Activated naive CD8-positive, alpha-beta T cell treated with anti-CD3 and anti-CD28 coated beads, Interleukin-2, amount 10 ng/mL, durations not matched to agents 7 days and 5 days (primary cell): Measurements from ENCODE around the gene AK8. TPM values are rescaled to one million over a fixed set of nuclear protein-coding genes. Genes with fewer than 3 reads are reported as not detected.

Experiments used
- ATAC-seq: fragments of 150-1000 bp; cut with Tn5 transposase; one replicate; pipeline ENCODE4 v1.10.0; 2021; ENCODE audit warnings: low read depth, moderate library complexity
- POLR2A ChIA-PET: fragments of 350-600 bp; sonication (Branson Sonifier 250); formaldehyde crosslinking; loops from one replicate; lab custom pipeline; 2021; ENCODE audit warnings: antibody characterized with exemption; lab: Charles Lee
- DNase-seq: peaks from one replicate; pipeline ENCODE4 v3.0.0; 2021
- H3K27ac Mint-ChIP-seq: one replicate; pipeline ENCODE4 v1.8.0; 2022; ENCODE audit warnings: mild to moderate bottlenecking, mixed read lengths
- H3K27me3 Mint-ChIP-seq: one replicate; pipeline ENCODE4 v1.8.0; 2022; ENCODE audit warnings: mild to moderate bottlenecking, moderate library complexity, mixed read lengths
- H3K36me3 Mint-ChIP-seq: one replicate; pipeline ENCODE4 v1.8.0; 2021; ENCODE audit warnings: mild to moderate bottlenecking, mixed read lengths
- H3K4me1 Mint-ChIP-seq: one replicate; pipeline ENCODE4 v1.8.0; 2021; ENCODE audit warnings: mixed read lengths
- H3K4me3 Mint-ChIP-seq: one replicate; pipeline ENCODE4 v1.8.0; 2022; ENCODE audit warnings: mild to moderate bottlenecking, moderate library complexity, mixed read lengths
- H3K9me3 Mint-ChIP-seq: one replicate; pipeline ENCODE4 v1.8.0; 2021; ENCODE audit warnings: mixed read lengths
- total RNA-seq, 2 experiments: library from RNA; stranded (reverse); gene quantifications; one replicate each; pipeline ENCODE4 v1.2.3, GENCODE V29; 2021

The AK8 gene
- total RNA-seq, 2 experiments from 2014 or later: 0.30 TPM; not detected in 1

DNA sequence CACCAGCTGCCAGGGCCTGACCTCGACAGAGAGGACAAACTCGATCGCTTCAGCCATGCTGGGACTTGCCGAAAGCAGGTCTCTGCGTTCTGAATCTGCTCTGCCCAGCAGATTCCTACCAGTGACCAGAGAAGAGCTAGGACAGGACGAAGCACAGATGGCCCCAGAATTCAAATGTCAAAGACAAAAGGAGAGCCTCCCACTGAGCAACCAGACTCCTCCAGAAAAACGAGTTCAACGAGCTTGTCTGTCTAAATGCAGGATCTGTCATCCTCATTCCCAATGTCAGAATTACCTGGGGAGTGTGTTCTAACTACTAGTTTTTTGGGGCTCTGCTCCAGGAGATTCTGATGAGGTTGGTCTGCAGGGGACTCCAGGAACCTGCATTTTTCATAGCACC lies 13.4 kb downstream of the AK8 start:
- no peak overlapping the region for H3K4me3 Mint-ChIP-seq
- POLR2A ChIA-PET: no interaction called here
- DNase-seq: no peak
- H3K9me3 Mint-ChIP-seq: no peaks in the 10 kb centered on the region
- ATAC-seq: no peak
- H3K27me3 Mint-ChIP-seq: peaks cover 8% of the 10 kb centered on the region
- no peak overlapping the region for H3K27ac Mint-ChIP-seq
- peaks cover 21% of the 10 kb centered on the region for H3K4me1 Mint-ChIP-seq
- H3K36me3 Mint-ChIP-seq: no peaks in the 10 kb centered on the region

DNA sequence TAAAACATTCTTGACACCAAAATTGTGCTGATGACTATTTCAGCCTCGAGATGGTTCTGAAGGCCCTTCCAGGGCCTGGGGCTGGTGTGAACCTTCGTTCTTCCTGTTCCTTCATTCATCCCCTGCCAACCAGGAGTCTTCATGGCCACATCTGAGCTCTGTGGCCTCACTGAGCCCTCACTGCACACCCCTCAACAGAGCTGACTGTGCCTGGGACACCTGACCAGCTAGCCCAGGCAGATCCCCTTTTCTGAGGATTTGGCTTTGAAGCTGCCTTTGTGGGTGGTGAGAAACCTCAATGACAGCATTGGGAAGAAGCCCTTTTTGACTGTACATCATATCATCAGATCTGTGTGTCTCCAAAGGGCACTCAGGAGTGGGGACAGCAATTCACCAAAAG lies 13.8 kb downstream of the AK8 start:
- peaks cover 21% of the 10 kb centered on the region for H3K4me1 Mint-ChIP-seq
- H3K36me3 Mint-ChIP-seq: no peaks in the 10 kb centered on the region
- H3K27ac Mint-ChIP-seq: no peak overlapping the region
- POLR2A ChIA-PET: no interaction called here
- peaks cover 10% of the 10 kb centered on the region for H3K27me3 Mint-ChIP-seq
- no peak overlapping the region for H3K4me3 Mint-ChIP-seq
- ATAC-seq (peak; percentile 50), DNase-seq (no peak)
- H3K9me3 Mint-ChIP-seq: no peaks in the 10 kb centered on the region

DNA sequence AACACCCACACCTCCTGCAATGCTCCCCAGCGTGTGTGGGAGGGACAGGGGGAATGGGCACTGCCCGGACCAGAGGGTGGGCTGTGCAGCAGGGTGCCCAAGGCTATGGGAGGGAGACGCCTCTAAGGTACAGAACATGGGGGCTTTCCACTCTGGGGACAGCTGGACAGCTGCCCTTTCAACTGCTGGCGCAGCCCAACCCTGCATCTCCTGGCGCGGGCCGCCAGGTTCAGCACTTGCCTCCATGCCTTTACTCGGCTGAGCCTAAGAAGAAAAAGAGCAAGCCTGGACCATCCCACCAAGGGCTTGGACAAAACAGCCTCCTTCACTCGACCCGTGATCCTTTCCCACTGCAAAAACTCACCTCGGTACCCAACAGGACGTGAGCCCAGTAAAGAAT lies 15.0 kb downstream of the AK8 start:
- Mint-ChIP-seq H3K36me3 (no peaks in the 10 kb centered on the region), H3K27ac (no peak overlapping the region), H3K9me3 (no peaks in the 10 kb centered on the region), H3K4me3 (no peak overlapping the region), H3K4me1 (peaks cover 21% of the 10 kb centered on the region), H3K27me3 (peaks cover 18% of the 10 kb centered on the region)
- DNase-seq (no peak), ATAC-seq (no peak)
- POLR2A ChIA-PET: interaction anchor here (1.0 kb wide), 1 partner anchor 16 kb away, joined by 3 read pairs; the partner anchor contains the start of gene SPACA9

DNA sequence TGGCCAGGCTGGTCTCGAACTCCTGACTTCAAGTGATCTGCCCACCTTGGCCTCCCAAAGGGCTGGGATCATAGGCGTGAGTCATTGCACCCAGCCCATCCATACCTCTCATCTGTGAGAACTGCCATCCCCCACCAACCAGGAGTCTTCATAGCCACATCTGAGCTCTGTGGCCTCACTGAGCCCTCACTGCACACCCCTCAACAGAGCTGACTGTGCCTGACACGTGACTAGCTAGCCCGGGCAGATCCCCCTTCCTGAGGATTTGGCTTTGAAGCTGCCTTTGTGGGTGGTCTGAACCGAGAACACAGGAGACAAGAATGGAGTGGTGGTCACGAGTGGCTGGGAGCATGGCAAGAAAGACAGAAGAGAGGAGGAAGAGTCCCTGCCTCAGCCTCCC lies 15.6 kb downstream of the AK8 start:
- H3K9me3 Mint-ChIP-seq: no peaks in the 10 kb centered on the region
- H3K4me3 Mint-ChIP-seq: peak overlapping the region; percentile 8
- H3K27ac Mint-ChIP-seq: peak overlapping the region; percentile 35
- peak; percentile 88 for ATAC-seq
- peaks cover 18% of the 10 kb centered on the region for H3K27me3 Mint-ChIP-seq
- H3K36me3 Mint-ChIP-seq: no peaks in the 10 kb centered on the region
- POLR2A ChIA-PET: interaction anchor here (1.0 kb wide), 1 partner anchor 17 kb away, joined by 3 read pairs; the partner anchor contains the start of gene SPACA9
- no peak for DNase-seq
- peaks cover 21% of the 10 kb centered on the region for H3K4me1 Mint-ChIP-seq

DNA sequence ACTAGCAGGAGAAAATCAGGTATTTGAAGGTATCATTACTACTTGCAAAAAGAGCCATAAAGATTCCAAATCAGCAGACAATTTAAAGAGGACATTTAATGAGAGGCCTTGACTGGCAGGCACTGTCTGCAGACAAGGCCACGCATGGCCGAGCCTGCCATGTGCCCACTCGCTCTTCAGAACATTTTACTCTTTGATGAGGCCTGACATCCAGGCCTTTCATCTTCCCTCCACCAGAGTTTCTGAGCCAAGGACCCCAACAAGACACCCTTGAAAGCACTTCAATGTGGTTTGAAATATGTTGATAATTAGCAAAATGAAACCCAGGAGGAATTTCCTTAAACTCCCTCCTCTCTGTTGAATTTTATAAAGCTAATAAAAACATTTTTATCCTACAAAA lies 16.4 kb downstream of the AK8 start:
- POLR2A ChIA-PET: no interaction called here
- Mint-ChIP-seq H3K9me3 (no peaks in the 10 kb centered on the region), H3K4me1 (peaks cover 21% of the 10 kb centered on the region), H3K4me3 (no peak overlapping the region), H3K27ac (no peak overlapping the region), H3K27me3 (peaks cover 18% of the 10 kb centered on the region), H3K36me3 (no peaks in the 10 kb centered on the region)
- ATAC-seq (no peak), DNase-seq (no peak)

DNA sequence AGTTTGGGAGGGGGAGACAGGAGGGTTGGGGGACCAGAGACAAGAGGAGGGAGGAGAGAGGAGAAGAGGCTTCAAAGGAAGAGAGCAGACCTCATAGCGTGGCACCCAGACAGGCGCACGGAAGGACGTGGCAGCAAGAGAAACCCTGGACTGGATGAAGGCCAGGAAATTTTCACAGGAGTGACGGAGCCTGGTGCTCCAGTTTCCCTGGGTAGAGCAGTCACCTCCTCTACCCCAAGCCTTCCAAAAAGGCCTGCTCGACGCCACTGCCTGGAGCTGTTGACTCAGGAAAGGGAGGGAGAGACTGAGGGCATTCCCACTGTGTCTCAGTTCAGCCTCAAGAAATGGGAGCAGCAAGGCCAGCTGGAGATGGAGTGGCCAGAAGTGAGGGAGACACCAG lies 19.3 kb downstream of the AK8 start:
- POLR2A ChIA-PET: no interaction called here
- H3K9me3 Mint-ChIP-seq: no peaks in the 10 kb centered on the region

DNA sequence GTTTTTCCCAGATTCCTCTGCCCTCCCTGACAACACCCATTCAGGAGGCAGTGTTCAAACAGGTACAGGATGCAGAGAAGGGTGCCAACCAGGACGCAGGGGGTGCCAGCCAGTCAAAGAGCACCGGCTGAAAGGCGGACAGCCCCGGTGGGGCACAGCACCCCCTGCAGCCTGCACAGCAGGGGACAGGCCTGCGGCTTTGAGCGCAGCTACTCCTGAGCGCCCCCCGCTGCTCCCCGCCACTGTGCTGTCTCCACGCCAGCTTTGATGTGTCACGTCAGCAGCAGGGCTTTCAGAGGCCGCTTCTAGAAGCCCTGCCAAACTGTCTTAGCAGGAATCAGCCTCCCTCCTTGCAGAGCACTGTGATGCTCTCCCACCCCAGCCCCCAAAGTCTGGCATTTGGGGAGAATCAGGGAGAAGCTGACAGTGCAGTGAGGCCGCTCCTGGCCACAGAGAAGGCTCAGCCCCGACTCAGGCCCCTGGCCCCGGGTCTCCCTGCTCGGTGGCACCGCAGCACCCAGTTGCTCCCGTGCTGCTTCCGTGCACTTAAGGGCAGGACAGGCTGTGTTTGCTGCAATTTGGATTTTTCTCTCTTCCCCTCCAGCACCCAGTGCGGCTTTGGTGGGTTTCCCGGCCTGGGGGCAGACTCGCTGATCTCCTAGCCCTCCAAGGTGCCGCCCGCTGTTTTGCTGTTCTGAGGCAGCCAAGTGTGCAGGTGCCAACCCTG lies 20.3 kb downstream of the AK8 start:
- no peak for ATAC-seq
- peaks cover 29% of the 10 kb centered on the region for H3K27me3 Mint-ChIP-seq
- DNase-seq: no peak
- H3K36me3 Mint-ChIP-seq: no peaks in the 10 kb centered on the region
- no peak overlapping the region for H3K27ac Mint-ChIP-seq
- peaks cover 13% of the 10 kb centered on the region for H3K4me1 Mint-ChIP-seq
- POLR2A ChIA-PET: no interaction called here
- no peak overlapping the region for H3K4me3 Mint-ChIP-seq
- H3K9me3 Mint-ChIP-seq: no peaks in the 10 kb centered on the region

More for the DNA sequence above, 19.3 kb downstream of the AK8 start:
- Mint-ChIP-seq H3K36me3 (no peaks in the 10 kb centered on the region), H3K27me3 (peaks cover 26% of the 10 kb centered on the region), H3K4me1 (peaks cover 19% of the 10 kb centered on the region), H3K27ac (no peak overlapping the region), H3K4me3 (no peak overlapping the region)
- ATAC-seq (no peak), DNase-seq (no peak)

DNA sequence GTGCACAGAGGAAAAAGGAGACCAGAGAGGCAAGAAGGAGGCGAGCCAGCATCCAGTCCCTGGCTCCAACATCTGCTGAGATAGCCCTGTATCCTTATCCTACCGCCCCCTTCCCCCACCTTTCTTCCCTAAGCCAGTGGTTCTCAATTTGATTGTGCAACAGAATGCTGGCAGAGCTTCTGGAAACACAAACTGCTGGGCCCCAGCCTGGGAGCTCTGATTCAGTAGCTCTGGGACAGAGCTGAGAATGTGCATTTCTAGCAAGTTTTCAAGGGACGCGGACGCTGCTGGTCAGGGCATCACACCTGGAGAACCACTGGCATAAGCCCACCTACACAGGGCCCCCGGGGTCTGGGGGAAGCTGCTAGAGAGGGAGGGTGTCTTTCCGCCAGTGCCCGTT lies 21.1 kb downstream of the AK8 start:
- no peak overlapping the region for H3K27ac Mint-ChIP-seq
- DNase-seq (no peak), ATAC-seq (no peak)
- H3K27me3 Mint-ChIP-seq: peaks cover 26% of the 10 kb centered on the region
- no peak overlapping the region for H3K4me3 Mint-ChIP-seq
- H3K4me1 Mint-ChIP-seq: peaks cover 7% of the 10 kb centered on the region
- no peaks in the 10 kb centered on the region for H3K36me3 Mint-ChIP-seq
- POLR2A ChIA-PET: no interaction called here
- no peaks in the 10 kb centered on the region for H3K9me3 Mint-ChIP-seq

DNA sequence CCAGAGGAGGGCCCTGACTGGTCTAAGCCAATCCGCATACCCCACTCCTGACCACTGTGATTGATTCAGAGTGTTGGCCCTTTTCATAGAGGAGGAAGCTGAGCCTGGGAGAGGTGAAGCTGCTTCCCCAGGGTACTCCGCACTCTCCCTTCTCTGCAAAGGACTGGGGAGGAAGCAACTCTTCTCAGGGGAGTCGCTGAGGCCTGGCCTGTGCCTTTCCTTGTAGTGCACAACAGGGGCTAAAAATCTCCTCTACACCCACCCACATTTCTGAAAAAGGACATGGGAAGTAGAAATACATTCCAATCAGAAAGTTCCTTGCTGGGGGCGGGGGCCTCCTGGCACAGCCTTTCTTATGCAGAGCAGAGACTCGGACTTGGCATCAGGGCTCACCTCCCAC lies 22.2 kb downstream of the AK8 start:
- Mint-ChIP-seq H3K27me3 (peaks cover 26% of the 10 kb centered on the region), H3K9me3 (no peaks in the 10 kb centered on the region)
- POLR2A ChIA-PET: no interaction called here

DNA sequence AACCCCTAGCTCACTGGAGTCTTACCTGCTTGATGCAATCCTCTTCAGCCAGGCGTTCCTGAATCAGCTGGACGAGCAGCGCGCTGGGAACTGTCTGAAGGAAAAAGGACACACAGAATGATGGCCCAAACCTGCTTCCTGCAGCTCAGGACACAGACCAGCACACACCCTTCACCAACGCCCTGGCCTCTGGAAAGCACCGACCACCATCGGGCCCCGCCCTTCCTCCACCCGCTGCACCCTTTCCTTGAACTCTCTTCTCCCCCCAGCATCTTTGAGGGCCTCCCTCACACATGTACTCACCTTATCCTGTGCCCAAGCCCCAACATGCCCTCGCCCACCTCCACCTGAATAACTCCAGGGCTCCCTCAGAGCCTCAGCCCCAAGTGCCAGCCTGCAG lies 23.3 kb downstream of the AK8 start:
- DNase-seq: no peak
- POLR2A ChIA-PET: no interaction called here
- peak overlapping the region; percentile 16 for H3K27ac Mint-ChIP-seq
- H3K9me3 Mint-ChIP-seq: no peaks in the 10 kb centered on the region
- H3K27me3 Mint-ChIP-seq: peaks cover 22% of the 10 kb centered on the region
- H3K4me3 Mint-ChIP-seq: no peak overlapping the region
- no peaks in the 10 kb centered on the region for H3K36me3 Mint-ChIP-seq
- peaks cover 20% of the 10 kb centered on the region for H3K4me1 Mint-ChIP-seq
- ATAC-seq: no peak

More for the DNA sequence above, 22.2 kb downstream of the AK8 start:
- H3K36me3 Mint-ChIP-seq: no peaks in the 10 kb centered on the region
- H3K4me3 Mint-ChIP-seq: no peak overlapping the region
- ATAC-seq (no peak), DNase-seq (no peak)
- peaks cover 15% of the 10 kb centered on the region for H3K4me1 Mint-ChIP-seq
- no peak overlapping the region for H3K27ac Mint-ChIP-seq

DNA sequence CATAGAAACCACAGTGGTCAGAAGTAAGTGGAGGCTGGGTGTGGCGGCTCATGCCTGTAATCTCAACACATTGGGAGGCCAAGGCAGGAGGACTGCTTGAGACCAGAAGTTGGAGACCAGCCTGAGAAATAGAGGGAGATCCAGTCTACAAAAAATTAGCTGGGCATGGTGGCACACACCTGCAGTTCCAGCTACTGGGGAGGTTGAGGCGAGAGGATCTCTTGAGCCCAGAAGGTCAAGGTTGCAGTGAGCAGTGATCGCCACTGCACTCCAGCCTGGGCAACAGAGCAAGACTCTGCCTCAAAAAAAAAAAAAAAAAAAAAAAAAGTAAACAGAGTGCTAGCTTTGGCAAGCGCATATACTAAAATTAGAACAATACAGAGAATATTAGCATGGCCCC lies 24.6 kb downstream of the AK8 start:
- Mint-ChIP-seq H3K9me3 (no peaks in the 10 kb centered on the region), H3K4me1 (peaks cover 28% of the 10 kb centered on the region), H3K27ac (no peak overlapping the region), H3K27me3 (peaks cover 14% of the 10 kb centered on the region), H3K4me3 (no peak overlapping the region), H3K36me3 (no peaks in the 10 kb centered on the region)
- no peak for ATAC-seq
- DNase-seq: no peak
- POLR2A ChIA-PET: no interaction called here

DNA sequence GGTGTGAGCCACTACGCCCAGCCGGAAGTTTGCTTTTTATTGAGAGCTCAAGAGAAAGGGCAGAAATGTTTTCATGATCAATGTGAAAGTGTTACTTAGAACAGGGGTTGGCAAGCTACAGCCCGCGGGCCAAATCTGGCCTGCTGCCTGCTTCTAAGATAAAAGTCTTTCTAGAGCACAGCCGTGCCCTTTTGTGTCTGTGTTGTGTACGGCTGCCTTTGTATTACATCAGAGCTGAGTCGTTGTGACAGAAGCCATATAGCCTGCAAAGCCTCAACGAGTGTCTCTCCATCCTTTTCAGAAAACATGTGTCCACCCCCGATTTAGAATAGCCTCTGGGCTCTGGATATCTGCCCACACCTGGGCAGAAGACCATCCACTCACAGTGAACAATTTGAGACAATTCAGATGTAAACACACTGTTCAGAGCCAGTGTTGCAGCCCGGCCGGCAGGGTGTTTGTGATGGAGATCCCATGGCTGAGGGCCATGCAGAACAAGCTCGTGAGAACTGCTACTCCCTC lies 28.8 kb downstream of the AK8 start:
- H3K4me3 Mint-ChIP-seq: peak overlapping the region; percentile 61
- no peaks in the 10 kb centered on the region for H3K36me3 Mint-ChIP-seq
- H3K27ac Mint-ChIP-seq: peak overlapping the region; percentile 83
- H3K9me3 Mint-ChIP-seq: no peaks in the 10 kb centered on the region
- H3K4me1 Mint-ChIP-seq: peaks cover 21% of the 10 kb centered on the region
- DNase-seq: no peak
- H3K27me3 Mint-ChIP-seq: peaks cover 6% of the 10 kb centered on the region
- POLR2A ChIA-PET: interaction anchor here (0.6 to 1.4 kb wide), 5 partner anchors 17 to 95 kb away, joined by 3 to 6 read pairs (median 3); partner anchors contain the start of gene TSC1
- no peak for ATAC-seq

DNA sequence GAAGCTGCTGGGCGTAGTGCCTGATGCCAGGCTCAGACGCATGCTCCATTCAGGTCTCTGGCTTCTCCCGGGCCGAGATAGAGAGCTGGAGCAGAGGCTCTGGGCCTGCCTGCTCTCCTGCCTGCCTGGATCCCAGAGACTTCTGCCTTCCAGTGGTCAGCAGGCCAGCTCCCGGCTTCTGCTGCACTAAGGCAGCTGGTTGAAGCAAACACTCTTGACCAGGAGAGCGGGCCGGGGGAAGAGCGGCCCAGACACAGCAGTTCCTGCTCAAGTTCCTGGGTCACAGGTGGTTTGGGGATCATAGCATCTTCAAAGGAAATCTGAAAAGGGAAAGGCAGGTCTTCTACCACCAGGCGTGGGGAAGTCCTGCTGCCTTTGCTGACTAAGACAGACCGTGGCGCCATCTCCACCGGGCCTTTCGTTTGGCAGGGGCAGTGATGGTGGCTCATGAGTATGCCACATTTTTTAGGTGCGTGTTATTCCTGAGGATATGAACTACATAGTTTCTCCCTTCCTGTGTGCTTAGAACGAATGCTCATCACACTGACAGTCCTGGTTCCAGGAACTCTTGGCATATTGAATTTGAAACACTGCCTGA lies 31.1 kb downstream of the AK8 start:
- POLR2A ChIA-PET: no interaction called here
- peaks cover 21% of the 10 kb centered on the region for H3K4me1 Mint-ChIP-seq
- no peaks in the 10 kb centered on the region for H3K27me3 Mint-ChIP-seq
- no peaks in the 10 kb centered on the region for H3K9me3 Mint-ChIP-seq
- H3K4me3 Mint-ChIP-seq: no peak overlapping the region
- DNase-seq (no peak), ATAC-seq (no peak)
- H3K36me3 Mint-ChIP-seq: no peaks in the 10 kb centered on the region
- no peak overlapping the region for H3K27ac Mint-ChIP-seq
